Breast epithelium (tissue), 4 donors: ENCODE data around the gene ARHGAP26. TPM values are rescaled to one million over a fixed set of nuclear protein-coding genes. Genes with fewer than 3 reads are reported as not detected.

ENCODE experiments used
- DNase-seq, 2 donors: peaks; one replicate each; pipeline ENCODE4 v3.0.0-alpha.2; 2019; ENCODE audit warnings: low spot score in 2 of 2
- H3K27ac ChIP-seq, 2 donors: fragments of 200-600 bp; sonication (generic) in 1 of 2; one replicate each; pipeline ENCODE4 v1.5.1; 2016 to 2019; ENCODE audit warnings: mild to moderate bottlenecking in 1 of 2
- H3K27me3 ChIP-seq, 2 donors: fragments of 200-600 bp; sonication (generic) in 1 of 2; one replicate each; pipeline versions ENCODE4 v1.5.1 to v1.6.0; 2017 to 2019; ENCODE audit warnings: control low read depth in 1 of 2, mild to moderate bottlenecking in 1 of 2
- H3K36me3 ChIP-seq: fragments of 200-600 bp; one replicate; pipeline ENCODE4 v1.5.1; 2019
- H3K4me1 ChIP-seq, 2 donors: fragments of 200-600 bp; sonication (generic); one replicate each; pipeline ENCODE4 v1.5.1; 2016 to 2019; ENCODE audit warnings: control low read depth in 1 of 2
- H3K4me3 ChIP-seq, 3 donors: fragments of 200-600 bp; sonication (generic); 1 replicate in 2 of 3; 2 replicates in 1 of 3; pipeline ENCODE4 v1.5.1; 2016 to 2019; ENCODE audit warnings: mild to moderate bottlenecking in 3 of 3, moderate library complexity in 2 of 3
- H3K9me3 ChIP-seq, 2 donors: fragments of 200-600 bp; sonication (generic) in 1 of 2; one replicate each; pipeline ENCODE4 v1.5.1; 2016 to 2019; ENCODE audit warnings: control low read depth in 1 of 2
- POLR2A ChIP-seq: fragments of 450-650 bp; IDR thresholded peaks from one replicate; pipeline ENCODE4 v1.6.1; 2016; ENCODE audit warnings: antibody characterized with exemption, mild to moderate bottlenecking, moderate library complexity
- POLR2AphosphoS5 ChIP-seq, 3 donors: sonication (generic); formaldehyde crosslinking; IDR thresholded peaks; one replicate each; pipeline ENCODE4 v1.6.1; 2017; ENCODE audit warnings: antibody characterized with exemption in 3 of 3
- intact Hi-C: fragments of 100-400 bp; cut with DNase I; formaldehyde crosslinking; loops from one replicate; pipeline ENCODE4 v1.15.1; 2023; ENCODE audit warnings: low total_unique reads
- total RNA-seq, 3 donors: library from RNA; depleted of rRNA; stranded (reverse); fragments of >200 nt; gene quantifications; one replicate each; pipeline ENCODE4 v1.1.0, GENCODE V29; 2016
- TF ChIP-seq, protein P1 (sequence below), 3 donors: fragments of 450-650 bp; IDR thresholded peaks; one replicate each; pipeline ENCODE4 v1.5.1; 2016 to 2017; ENCODE audit warnings: antibody characterized with exemption in 3 of 3, mild to moderate bottlenecking in 3 of 3, moderate library complexity in 3 of 3

ARHGAP26 gene
- total RNA-seq, 3 donors from 2014 or later = 33.1 to 89.0 (median 56.4) TPM

DNA sequence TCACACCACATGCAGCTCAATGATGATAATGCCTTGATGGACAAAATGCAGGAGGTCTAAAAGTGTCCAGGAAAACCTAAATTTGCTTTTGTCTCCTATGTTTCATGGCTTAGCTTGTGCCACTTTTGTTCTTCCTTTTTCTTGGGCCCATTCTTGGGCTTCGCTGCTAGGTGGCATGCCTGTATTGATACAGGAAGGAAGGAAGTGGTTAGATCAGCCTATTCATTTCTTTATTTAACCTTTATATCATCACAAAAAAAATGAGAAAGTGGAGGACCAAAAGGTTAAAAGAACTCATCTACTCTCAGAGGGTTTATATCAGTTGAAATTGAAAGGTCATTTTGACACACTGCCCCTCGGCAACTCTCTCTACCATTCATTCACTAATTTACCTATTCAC lies 260.2 kb downstream of the ARHGAP26 start:
- TF ChIP-seq POLR2A (no peak), POLR2AphosphoS5 (IDR thresholded peaks at IDR 0.05) (no peak)
- TF ChIP-seq, protein P1, sequence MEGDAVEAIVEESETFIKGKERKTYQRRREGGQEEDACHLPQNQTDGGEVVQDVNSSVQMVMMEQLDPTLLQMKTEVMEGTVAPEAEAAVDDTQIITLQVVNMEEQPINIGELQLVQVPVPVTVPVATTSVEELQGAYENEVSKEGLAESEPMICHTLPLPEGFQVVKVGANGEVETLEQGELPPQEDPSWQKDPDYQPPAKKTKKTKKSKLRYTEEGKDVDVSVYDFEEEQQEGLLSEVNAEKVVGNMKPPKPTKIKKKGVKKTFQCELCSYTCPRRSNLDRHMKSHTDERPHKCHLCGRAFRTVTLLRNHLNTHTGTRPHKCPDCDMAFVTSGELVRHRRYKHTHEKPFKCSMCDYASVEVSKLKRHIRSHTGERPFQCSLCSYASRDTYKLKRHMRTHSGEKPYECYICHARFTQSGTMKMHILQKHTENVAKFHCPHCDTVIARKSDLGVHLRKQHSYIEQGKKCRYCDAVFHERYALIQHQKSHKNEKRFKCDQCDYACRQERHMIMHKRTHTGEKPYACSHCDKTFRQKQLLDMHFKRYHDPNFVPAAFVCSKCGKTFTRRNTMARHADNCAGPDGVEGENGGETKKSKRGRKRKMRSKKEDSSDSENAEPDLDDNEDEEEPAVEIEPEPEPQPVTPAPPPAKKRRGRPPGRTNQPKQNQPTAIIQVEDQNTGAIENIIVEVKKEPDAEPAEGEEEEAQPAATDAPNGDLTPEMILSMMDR (IDR thresholded peaks at IDR 0.05) = no peak
- H3K27ac ChIP-seq = no peak overlapping the region
- no peaks in the 10 kb centered on the region for H3K9me3 ChIP-seq
- no peak overlapping the region for H3K4me3 ChIP-seq
- intact Hi-C loops = no loop called here
- H3K27me3 ChIP-seq = no peaks in the 10 kb centered on the region
- no peak for DNase-seq
- H3K4me1 ChIP-seq = no peaks in the 10 kb centered on the region
- H3K36me3 ChIP-seq = no peaks in the 10 kb centered on the region

DNA sequence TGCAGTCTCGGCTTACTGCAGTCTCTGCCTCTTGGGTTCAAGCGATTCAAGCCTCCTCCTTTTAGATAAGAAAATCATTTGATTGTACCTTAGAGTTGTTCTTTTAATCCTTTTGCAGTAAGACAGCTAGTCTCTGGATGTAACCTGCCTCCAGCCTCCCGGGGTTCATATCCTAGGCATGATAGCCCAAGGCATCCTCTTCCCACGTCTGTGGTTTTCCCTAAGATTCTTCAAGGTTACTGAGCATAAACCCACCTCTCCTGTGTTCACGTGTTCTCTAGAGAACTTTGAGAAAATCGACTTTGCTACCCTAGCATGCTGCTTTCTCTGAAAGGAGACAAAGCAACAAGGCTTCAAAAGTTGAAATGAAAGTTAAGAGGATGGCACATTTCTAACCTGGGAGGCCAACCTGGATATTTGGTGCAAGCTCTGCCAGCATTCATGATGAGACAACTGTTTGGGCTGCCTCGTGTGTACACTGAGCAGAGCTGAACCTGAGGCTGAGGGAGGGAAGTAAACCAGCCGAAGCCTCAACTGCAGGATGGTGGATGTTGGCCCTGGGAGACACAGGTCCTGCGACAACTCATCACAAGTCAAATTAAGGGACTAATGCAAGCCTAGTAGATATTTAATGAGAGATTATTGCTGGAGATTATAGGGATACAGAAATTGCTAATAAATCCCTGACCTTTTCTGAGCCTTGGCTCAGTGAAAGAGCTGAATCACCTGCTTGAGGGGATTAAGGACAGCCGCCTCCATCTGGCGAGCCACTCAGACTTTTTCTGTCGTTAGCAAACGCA lies 261.8 kb downstream of the ARHGAP26 start:
- H3K36me3 ChIP-seq = no peaks in the 10 kb centered on the region
- no peaks in the 10 kb centered on the region for H3K27me3 ChIP-seq
- DNase-seq = no peak
- TF ChIP-seq POLR2A (no peak), POLR2AphosphoS5 (IDR thresholded peaks at IDR 0.05) (no peak)
- TF ChIP-seq, protein P1 (IDR thresholded peaks at IDR 0.05) = no peak
- H3K9me3 ChIP-seq = no peaks in the 10 kb centered on the region
- intact Hi-C loops = no loop called here
- no peaks in the 10 kb centered on the region for H3K4me1 ChIP-seq
- H3K27ac ChIP-seq = no peak overlapping the region
- no peak overlapping the region for H3K4me3 ChIP-seq

DNA sequence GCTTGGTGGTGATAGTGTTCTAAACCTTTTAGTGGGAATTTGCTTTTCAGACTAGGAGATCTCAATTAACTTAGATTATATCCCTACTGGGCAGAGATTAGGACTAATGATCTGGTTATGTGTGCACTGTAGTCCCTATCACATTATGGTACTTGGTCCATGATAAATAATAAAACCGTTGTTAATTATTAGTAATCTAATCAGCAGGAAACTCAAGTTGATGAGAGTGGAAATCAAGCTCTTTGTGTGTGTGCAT lies 262.3 kb downstream of the ARHGAP26 start:
- Histone ChIP-seq H3K4me1 (no peaks in the 10 kb centered on the region), H3K36me3 (no peaks in the 10 kb centered on the region), H3K27ac (no peak overlapping the region), H3K4me3 (no peak overlapping the region), H3K9me3 (no peaks in the 10 kb centered on the region), H3K27me3 (no peaks in the 10 kb centered on the region)
- no peak for DNase-seq
- intact Hi-C loops = no loop called here
- no peak for TF ChIP-seq POLR2A
- TF ChIP-seq POLR2AphosphoS5 (IDR thresholded peaks at IDR 0.05) = no peak
- TF ChIP-seq, protein P1 (IDR thresholded peaks at IDR 0.05) = no peak

DNA sequence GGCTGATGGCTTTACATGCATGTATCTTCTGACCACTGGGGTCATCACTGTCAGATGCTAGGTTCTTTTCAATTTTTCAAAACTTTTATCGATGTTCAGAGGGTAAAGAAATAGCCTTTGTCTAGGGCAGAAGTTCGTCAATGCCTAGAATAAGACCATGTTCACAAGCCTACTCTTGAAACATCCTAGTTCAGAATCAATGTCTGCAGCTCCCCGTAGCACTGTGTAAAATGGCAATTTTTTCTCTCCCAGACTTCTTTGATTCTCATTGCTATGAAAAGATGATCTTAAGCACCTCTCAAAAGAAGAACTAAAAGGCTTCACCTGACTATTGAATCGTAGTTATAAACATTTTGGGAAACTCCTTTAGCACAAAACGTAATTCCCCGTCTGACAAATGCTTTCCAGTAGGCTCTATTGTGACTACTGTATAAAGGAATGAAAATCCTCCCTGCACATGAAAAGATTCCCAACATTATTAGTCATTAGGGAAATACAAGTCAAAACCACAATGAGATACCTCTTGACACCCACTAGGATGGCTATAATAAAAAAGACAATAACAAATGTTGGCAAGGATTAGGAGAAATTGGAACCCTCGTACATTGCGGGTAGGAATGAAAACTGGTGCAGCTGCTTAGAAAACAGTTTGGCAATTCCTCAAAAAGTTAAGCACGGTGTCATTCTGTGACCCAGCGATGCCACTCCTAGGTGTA lies 263.5 kb downstream of the ARHGAP26 start:
- Histone ChIP-seq H3K36me3 (no peaks in the 10 kb centered on the region), H3K4me3 (no peak overlapping the region), H3K4me1 (no peaks in the 10 kb centered on the region), H3K9me3 (no peaks in the 10 kb centered on the region), H3K27me3 (no peaks in the 10 kb centered on the region), H3K27ac (no peak overlapping the region)
- intact Hi-C loops = no loop called here
- TF ChIP-seq POLR2A = no peak
- TF ChIP-seq, protein P1 (IDR thresholded peaks at IDR 0.05) = no peak
- TF ChIP-seq POLR2AphosphoS5 (IDR thresholded peaks at IDR 0.05) = no peak
- DNase-seq = no peak

DNA sequence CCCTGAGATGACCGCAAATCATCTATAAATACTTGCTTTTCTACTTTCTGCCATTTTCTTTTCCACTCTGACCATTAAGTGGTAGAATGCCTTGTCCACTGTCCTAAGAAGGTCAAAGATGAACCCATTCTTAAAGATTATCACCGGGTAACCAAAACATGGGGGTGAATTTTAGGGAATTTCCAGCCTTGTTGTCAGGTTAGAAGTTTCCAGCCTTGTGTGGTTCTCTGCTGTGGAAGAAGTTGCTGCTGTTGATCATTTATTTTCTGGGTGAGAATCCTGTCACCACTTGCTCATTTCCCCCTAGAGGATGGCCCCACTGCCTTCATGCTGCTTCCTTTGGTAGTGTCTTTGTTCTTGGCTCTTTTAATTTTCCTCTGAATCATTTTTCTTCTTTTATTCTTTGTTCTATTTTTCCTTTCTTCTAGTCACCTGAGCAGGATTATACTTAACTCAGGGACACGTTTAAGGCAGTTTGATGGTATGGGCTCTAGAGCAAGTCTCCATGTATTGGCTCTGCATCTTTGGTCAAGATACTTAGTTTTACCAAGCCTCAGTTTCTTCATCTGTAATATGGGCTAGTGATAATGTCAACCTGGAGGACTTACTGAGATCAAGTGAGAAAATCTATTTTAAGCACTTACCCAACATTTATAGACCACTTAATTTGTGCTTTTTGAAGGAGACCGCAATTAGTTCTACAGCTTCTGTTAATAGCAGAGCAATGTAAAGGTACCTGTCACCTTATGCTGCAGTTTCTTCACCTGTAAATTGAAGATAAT lies 266.2 kb downstream of the ARHGAP26 start:
- Histone ChIP-seq H3K27ac (no peak overlapping the region), H3K9me3 (no peaks in the 10 kb centered on the region), H3K27me3 (no peaks in the 10 kb centered on the region), H3K4me3 (no peak overlapping the region), H3K36me3 (no peaks in the 10 kb centered on the region), H3K4me1 (no peaks in the 10 kb centered on the region)
- no peak for DNase-seq
- intact Hi-C loops = no loop called here
- TF ChIP-seq POLR2AphosphoS5 (IDR thresholded peaks at IDR 0.05) (no peak), POLR2A (no peak)
- TF ChIP-seq, protein P1 (IDR thresholded peaks at IDR 0.05) = no peak
